Activated naive CD8-positive, alpha-beta T cell treated with anti-CD3 and anti-CD28 coated beads, Interleukin-2, amount 50 U/mL, for 24 hours (primary cell): ENCODE results near the gene PCDH10.

Source experiments
- ATAC-seq: fragments of 150-1000 bp; cut with Tn5 transposase; one replicate; pipeline ENCODE4 v1.10.0; 2021
- DNase-seq: peaks from one replicate; pipeline ENCODE4 v3.0.0; 2021
- H3K27ac Mint-ChIP-seq: one replicate; pipeline ENCODE4 v1.8.0; 2021; ENCODE audit warnings: mild to moderate bottlenecking, mixed read lengths
- H3K27me3 Mint-ChIP-seq: one replicate; pipeline ENCODE4 v1.8.0; 2021; ENCODE audit warnings: mixed read lengths
- H3K36me3 Mint-ChIP-seq: one replicate; pipeline ENCODE4 v1.8.0; 2021; ENCODE audit warnings: low read depth, mixed read lengths
- H3K4me1 Mint-ChIP-seq: one replicate; pipeline ENCODE4 v1.8.0; 2021; ENCODE audit warnings: mixed read lengths
- H3K4me3 Mint-ChIP-seq: one replicate; pipeline ENCODE4 v1.8.0; 2021; ENCODE audit warnings: mild to moderate bottlenecking, moderate library complexity, mixed read lengths
- H3K9me3 Mint-ChIP-seq: one replicate; pipeline ENCODE4 v1.8.0; 2021; ENCODE audit warnings: mixed read lengths

Gene PCDH10

DNA sequence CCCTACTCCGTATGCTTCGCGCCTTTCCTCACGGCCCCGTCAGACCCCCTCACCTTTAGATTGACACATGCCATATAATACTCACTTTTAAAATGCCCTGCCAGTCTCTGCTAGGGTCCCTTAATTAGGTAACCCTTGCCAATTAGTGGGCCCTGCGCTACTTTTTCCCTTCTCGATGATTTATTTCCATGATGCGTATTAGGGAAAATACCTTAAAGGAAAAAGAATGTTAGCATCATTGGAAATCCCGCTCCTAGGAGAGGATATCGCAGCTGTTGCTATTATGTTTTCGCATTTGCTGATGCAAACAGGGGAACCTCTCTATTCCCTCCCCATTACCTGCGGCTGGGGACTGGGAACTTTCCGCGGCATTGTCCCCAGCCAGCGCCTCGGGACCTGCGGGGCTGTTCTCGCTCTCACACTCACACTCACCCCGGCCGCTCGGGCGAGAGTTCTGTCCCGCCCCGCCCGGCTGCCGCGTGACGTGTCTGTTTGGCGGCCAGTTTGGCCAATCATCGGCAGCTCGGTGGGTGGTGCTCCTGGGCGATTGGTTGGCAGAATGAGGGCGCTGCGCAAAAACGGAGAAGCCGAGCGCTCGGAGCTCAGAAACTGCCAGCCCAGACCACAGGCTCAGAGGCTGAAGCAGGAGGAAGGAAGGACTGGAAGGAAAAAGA lies at the start of gene PCDH10:
TSS of gene PCDH10 (plus strand) at position 605 of the 674 bp plus-strand sequence. CDS start 847 bp downstream, outside the sequence.
- H3K27ac Mint-ChIP-seq = peak within 1 kb of the TSS; percentile 22
- peak; percentile 52 for DNase-seq
- no peaks in the 10 kb centered on the region for H3K9me3 Mint-ChIP-seq
- ATAC-seq = peak; percentile 88
- H3K36me3 Mint-ChIP-seq = peaks cover 8% of the 10 kb centered on the region
- H3K4me1 Mint-ChIP-seq = peaks cover 27% of the 10 kb centered on the region
- H3K4me3 Mint-ChIP-seq = peak within 1 kb of the TSS; percentile 67
- peaks cover 78% of the 10 kb centered on the region for H3K27me3 Mint-ChIP-seq

- ATAC-seq (no peak), DNase-seq (no peak)
- no peak overlapping the region for H3K4me3 Mint-ChIP-seq
- H3K9me3 Mint-ChIP-seq = peaks cover 12% of the 10 kb centered on the region
- H3K4me1 Mint-ChIP-seq = no peaks in the 10 kb centered on the region
- H3K36me3 Mint-ChIP-seq = no peaks in the 10 kb centered on the region
- no peak overlapping the region for H3K27ac Mint-ChIP-seq
- H3K27me3 Mint-ChIP-seq = no peaks in the 10 kb centered on the region
Measured at GRCh38 chr4:133102043-133102442, 47.1 kb upstream of the PCDH10 start.

DNA sequence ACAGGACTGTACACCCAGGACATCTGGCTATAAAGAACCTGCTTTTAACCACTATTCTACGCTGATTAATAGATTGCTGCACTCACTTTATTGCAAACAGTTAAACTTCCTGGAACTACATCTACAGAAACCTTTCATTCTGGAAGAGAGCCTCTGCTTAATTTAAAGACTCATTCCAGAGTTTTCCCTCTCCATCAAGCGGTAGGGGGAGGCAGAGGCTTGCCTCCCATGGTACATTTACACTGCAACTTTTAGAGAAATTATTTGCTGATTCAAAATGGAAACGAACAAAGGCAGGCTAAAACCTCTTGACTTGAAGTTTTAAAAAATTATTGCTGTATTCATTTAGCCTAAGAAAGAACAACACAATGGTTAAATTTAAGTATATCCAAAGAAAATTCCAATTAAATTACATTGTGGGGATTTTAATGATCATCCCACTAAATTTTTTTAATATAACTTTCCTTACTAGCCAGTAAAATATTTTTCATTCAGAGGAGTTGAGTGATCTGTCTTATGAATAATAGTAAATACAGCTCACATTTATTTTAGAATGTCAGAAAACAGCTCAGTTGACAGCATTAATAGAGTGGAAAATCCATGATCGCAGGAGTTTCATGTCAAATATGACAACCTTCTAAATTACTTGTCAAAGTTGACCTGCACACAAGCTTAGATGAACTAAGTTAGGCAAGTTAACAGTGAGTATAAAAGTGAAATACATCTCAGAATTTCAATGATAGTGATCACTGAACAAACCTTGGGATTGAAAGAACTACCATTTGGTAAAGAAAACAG lies 46.3 kb upstream of the PCDH10 start:
- Mint-ChIP-seq H3K4me1 (no peaks in the 10 kb centered on the region), H3K4me3 (no peak overlapping the region), H3K27me3 (no peaks in the 10 kb centered on the region), H3K9me3 (peaks cover 12% of the 10 kb centered on the region), H3K27ac (no peak overlapping the region), H3K36me3 (no peaks in the 10 kb centered on the region)
- ATAC-seq (no peak), DNase-seq (no peak)

DNA sequence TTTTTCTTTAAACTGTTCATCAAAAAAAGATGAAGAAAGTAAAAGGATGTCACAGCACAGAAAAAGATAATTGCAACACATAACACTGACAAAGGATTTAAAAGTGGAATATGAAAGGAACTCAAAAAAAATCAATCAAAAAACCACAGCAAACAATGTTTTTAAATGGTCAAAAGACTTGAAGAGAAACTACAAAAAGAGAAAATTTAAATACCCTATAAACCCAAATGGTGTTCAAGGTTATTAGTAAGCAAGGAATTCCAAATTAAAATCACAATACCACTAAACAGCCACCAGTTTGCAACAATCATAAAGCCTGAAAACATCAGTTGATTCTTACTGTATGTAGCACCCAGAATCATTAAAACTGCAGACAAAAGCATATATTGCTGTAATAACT lies 36.5 kb upstream of the PCDH10 start:
- ATAC-seq = no peak
- Mint-ChIP-seq H3K4me1 (no peaks in the 10 kb centered on the region), H3K4me3 (no peak overlapping the region), H3K27ac (no peak overlapping the region), H3K9me3 (no peaks in the 10 kb centered on the region), H3K36me3 (no peaks in the 10 kb centered on the region), H3K27me3 (no peaks in the 10 kb centered on the region)
- DNase-seq = no peak

DNA sequence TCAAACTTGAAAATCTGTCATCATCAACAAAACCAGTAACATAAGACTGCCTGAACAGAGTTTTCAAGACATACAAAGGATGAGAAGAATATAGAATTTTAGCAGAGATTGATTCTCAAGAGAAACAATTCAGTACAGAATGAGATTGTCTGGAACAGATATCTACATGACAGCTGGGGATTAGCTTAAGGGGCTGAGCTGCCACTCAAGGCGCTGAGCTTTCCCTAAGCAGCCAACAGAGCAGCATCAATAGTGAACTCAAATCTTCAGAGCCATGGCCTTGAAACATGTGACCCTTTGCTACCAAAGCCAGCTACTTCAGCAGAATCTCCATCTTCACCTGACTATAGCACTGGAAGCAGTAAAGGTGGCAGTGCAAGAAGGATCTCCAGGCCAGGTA lies 24.3 kb upstream of the PCDH10 start:
- no peaks in the 10 kb centered on the region for H3K36me3 Mint-ChIP-seq
- ATAC-seq (peak; percentile 10), DNase-seq (no peak)
- H3K27me3 Mint-ChIP-seq = no peaks in the 10 kb centered on the region
- peaks cover 9% of the 10 kb centered on the region for H3K9me3 Mint-ChIP-seq
- H3K4me3 Mint-ChIP-seq = no peak overlapping the region
- no peaks in the 10 kb centered on the region for H3K4me1 Mint-ChIP-seq
- no peak overlapping the region for H3K27ac Mint-ChIP-seq

DNA sequence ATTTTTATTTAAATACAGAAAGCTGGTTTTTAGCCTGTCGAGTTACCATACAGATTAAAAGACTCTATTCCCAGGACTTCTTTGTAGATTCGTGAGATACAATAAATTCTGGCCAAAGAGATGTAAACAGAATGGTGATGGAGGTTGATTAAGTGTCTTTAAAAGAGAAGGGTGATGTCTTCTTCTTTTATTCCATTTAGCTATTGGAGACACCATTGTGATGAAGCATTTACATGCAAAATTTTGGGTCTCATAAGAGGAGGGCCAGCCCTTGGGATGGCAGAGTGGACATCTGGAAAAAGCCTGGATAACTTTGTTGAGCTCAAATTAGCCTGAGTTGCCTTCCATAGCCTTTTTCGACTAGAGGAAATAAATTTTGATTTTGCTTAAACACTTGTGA lies 21.6 kb upstream of the PCDH10 start:
- DNase-seq = no peak
- Mint-ChIP-seq H3K27ac (no peak overlapping the region), H3K4me3 (no peak overlapping the region), H3K27me3 (no peaks in the 10 kb centered on the region), H3K4me1 (no peaks in the 10 kb centered on the region), H3K9me3 (peaks cover 9% of the 10 kb centered on the region), H3K36me3 (no peaks in the 10 kb centered on the region)
- ATAC-seq = no peak

DNA sequence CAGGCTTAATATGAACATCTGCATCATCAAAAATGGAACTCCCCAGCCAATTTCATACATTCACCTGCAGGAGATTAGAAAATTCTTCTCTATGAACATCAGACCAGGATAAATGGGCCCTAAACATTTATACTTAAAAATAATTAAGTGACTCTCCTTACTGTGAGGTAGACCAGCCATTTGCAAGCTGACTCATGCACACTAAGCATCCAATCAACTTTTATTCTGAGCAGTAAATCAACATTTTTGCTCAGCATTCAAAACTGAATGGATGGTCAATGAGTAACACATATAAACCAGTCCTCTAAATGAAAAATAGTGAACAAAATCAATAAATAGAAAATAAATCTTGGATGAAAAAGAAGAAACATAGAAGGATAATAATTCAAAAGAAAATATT lies 19.9 kb upstream of the PCDH10 start:
- no peaks in the 10 kb centered on the region for H3K27me3 Mint-ChIP-seq
- no peaks in the 10 kb centered on the region for H3K36me3 Mint-ChIP-seq
- no peak overlapping the region for H3K27ac Mint-ChIP-seq
- ATAC-seq (no peak), DNase-seq (no peak)
- no peak overlapping the region for H3K4me3 Mint-ChIP-seq
- no peaks in the 10 kb centered on the region for H3K4me1 Mint-ChIP-seq
- H3K9me3 Mint-ChIP-seq = peaks cover 5% of the 10 kb centered on the region

- Mint-ChIP-seq H3K36me3 (no peaks in the 10 kb centered on the region), H3K9me3 (peaks cover 6% of the 10 kb centered on the region), H3K4me1 (no peaks in the 10 kb centered on the region), H3K4me3 (no peak overlapping the region), H3K27ac (no peak overlapping the region), H3K27me3 (no peaks in the 10 kb centered on the region)
- no peak for ATAC-seq
- DNase-seq = no peak
Measured at GRCh38 chr4:133130171-133130570, 18.9 kb upstream of the PCDH10 start.

- Mint-ChIP-seq H3K4me3 (no peak overlapping the region), H3K9me3 (peaks cover 5% of the 10 kb centered on the region), H3K4me1 (no peaks in the 10 kb centered on the region), H3K36me3 (no peaks in the 10 kb centered on the region), H3K27ac (no peak overlapping the region), H3K27me3 (no peaks in the 10 kb centered on the region)
- DNase-seq = no peak
- ATAC-seq = no peak
Measured at GRCh38 chr4:133131829-133132460, 17.1 kb upstream of the PCDH10 start.

DNA sequence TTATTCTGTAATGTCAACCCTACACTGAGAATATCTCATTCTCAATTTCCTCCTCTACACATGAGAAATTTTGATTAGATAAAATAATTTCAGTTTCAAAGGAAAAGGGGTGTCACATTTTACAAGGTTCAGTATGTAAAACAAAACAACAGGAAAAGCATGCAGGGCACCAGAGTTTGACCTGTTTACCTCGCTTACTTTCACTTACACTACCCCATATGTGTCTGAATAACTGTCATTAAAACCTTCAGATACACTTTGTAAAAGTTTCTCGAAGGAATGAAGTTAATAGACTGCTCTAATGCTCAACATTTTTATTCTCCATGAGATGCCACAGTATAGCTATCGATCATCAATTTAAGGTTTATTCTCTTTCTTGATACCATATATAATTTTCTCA lies 12.3 kb upstream of the PCDH10 start:
- H3K27ac Mint-ChIP-seq = no peak overlapping the region
- peaks cover 5% of the 10 kb centered on the region for H3K9me3 Mint-ChIP-seq
- no peak for ATAC-seq
- H3K36me3 Mint-ChIP-seq = no peaks in the 10 kb centered on the region
- H3K4me3 Mint-ChIP-seq = no peak overlapping the region
- peaks cover 2% of the 10 kb centered on the region for H3K27me3 Mint-ChIP-seq
- no peaks in the 10 kb centered on the region for H3K4me1 Mint-ChIP-seq
- no peak for DNase-seq

GRCh38 chr4:133137571-133137970 lies 11.5 kb upstream of the PCDH10 start:
- ATAC-seq (no peak), DNase-seq (no peak)
- H3K4me3 Mint-ChIP-seq = no peak overlapping the region
- H3K4me1 Mint-ChIP-seq = no peaks in the 10 kb centered on the region
- peaks cover 2% of the 10 kb centered on the region for H3K27me3 Mint-ChIP-seq
- H3K36me3 Mint-ChIP-seq = no peaks in the 10 kb centered on the region
- peaks cover 5% of the 10 kb centered on the region for H3K9me3 Mint-ChIP-seq
- no peak overlapping the region for H3K27ac Mint-ChIP-seq

DNA sequence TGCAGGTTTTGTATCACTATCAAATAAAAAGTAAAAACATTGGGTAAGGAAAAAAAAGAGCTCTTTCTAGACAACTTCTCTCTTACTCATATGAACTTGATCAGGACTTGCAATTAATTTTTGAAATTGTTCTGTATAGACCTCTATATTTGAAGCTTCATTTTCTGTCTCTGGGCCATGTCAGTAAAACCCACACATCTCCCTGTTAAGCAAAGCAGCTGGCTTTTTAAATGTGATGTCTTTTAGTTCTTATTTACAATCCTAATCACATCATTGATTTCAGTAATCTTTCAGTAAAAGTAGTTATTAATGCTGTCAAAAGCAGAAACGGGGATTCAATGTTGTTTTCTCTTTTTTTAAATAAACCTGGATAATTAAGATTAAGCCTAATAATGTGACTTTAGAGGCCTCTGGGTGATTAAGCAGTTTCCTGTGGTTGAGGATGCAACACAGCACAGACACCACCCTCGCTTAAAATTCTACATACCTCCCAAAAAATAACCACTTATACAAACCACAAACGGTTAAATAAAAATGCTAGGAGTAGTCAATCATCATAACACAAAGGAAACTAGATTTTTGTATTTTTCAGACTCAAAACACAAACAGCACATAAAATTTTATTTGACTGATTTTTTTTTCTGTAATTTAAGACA lies 5.2 kb upstream of the PCDH10 start:
- Mint-ChIP-seq H3K4me3 (no peak overlapping the region), H3K36me3 (peaks cover 5% of the 10 kb centered on the region), H3K27ac (no peak overlapping the region), H3K27me3 (peaks cover 44% of the 10 kb centered on the region), H3K9me3 (no peaks in the 10 kb centered on the region), H3K4me1 (peaks cover 9% of the 10 kb centered on the region)
- no peak for ATAC-seq
- no peak for DNase-seq

- Mint-ChIP-seq H3K27ac (no peak overlapping the region), H3K36me3 (peaks cover 8% of the 10 kb centered on the region), H3K9me3 (no peaks in the 10 kb centered on the region), H3K4me1 (peaks cover 22% of the 10 kb centered on the region), H3K4me3 (no peak overlapping the region), H3K27me3 (peaks cover 58% of the 10 kb centered on the region)
- ATAC-seq (no peak), DNase-seq (no peak)
Measured at GRCh38 chr4:133145241-133145640, 3.9 kb upstream of the PCDH10 start.

DNA sequence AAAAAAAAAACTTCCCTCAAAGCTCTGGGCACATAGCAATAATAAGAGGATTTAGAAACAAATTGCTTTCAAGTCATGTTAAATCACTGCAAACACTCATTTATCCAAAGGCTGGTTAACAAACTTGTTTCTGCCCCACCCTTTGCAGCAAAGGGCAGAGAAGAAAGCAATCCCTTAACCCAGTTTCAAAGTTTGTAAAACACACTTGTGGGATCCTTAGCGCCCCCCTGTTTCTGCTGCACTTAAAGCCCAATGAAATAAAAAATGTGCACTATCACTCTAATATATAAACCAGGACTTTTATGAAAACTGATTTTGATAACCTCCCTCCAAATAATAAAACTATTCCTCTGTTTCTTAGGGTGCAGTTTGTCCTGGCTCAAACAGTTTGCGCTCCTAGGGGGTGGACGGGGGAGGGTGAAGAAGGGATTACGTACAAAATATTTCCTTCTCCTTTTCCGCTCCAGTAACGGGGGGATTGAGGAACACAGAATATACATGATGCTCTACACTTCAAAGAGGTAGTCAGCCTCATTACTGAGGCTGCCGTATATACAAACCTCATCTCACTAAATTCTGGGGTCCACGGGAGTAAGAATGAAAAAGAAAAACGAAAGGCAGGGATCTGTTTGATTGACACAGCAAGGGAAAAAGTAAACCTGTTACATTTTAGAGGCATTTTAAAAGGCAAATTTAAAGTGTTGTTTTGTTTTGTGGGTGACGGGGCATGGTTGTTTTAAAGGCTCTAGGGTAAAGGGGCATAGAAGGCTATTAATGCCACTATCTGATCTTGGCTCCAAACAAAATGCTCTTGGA lies 3.1 kb upstream of the PCDH10 start:
- no peaks in the 10 kb centered on the region for H3K9me3 Mint-ChIP-seq
- H3K36me3 Mint-ChIP-seq = peaks cover 8% of the 10 kb centered on the region
- DNase-seq (no peak), ATAC-seq (no peak)
- peaks cover 65% of the 10 kb centered on the region for H3K27me3 Mint-ChIP-seq
- no peak overlapping the region for H3K4me3 Mint-ChIP-seq
- H3K4me1 Mint-ChIP-seq = peaks cover 22% of the 10 kb centered on the region
- H3K27ac Mint-ChIP-seq = no peak overlapping the region
